Muscle of leg (tissue), 11 donors: ENCODE data around the gene ARHGAP40. TPM values are rescaled to one million over a fixed set of nuclear protein-coding genes. Genes with fewer than 3 reads are reported as not detected.

Source experiments
- DNase-seq: peaks from one replicate; pipeline ENCODE4 v3.0.0; 2013
- H3K27ac ChIP-seq: one replicate; pipeline ENCODE4 v1.5.1; 2013; ENCODE audit warnings: mild to moderate bottlenecking, low read length, control low read depth
- H3K27me3 ChIP-seq: one replicate; pipeline ENCODE4 v1.6.1; 2013; ENCODE audit warnings: low read length; ENCODE audit not compliant: control insufficient read depth, insufficient read depth
- H3K36me3 ChIP-seq: one replicate; pipeline ENCODE4 v1.6.1; 2013; ENCODE audit warnings: low read length; ENCODE audit not compliant: control insufficient read depth, insufficient read depth
- H3K4me1 ChIP-seq: one replicate; pipeline ENCODE4 v1.6.1; 2013; ENCODE audit warnings: low read length; ENCODE audit not compliant: control insufficient read depth, insufficient read depth
- H3K4me3 ChIP-seq: one replicate; pipeline ENCODE4 v1.5.1; 2013; ENCODE audit warnings: low read length, control low read depth
- H3K9me3 ChIP-seq: replicated peaks from 2 replicates; pipeline ENCODE4 v1.6.1; 2013; ENCODE audit warnings: low read depth, low read length; ENCODE audit not compliant: control insufficient read depth
- WGBS: methylation state at CpG from one replicate; pipeline ENCODE4 v1.1.5; 2013; ENCODE audit warnings: missing lambda C conversion rate; ENCODE audit not compliant: insufficient coverage; 5-methylcytosine and 5-hydroxymethylcytosine counted together
- polyA plus RNA-seq, 8 donors: library from polyadenylated mRNA; unstranded; fragments of 120-200 nt; gene quantifications; one replicate each; pipeline versions ENCODE4 v1.2.1 to v1.2.3, GENCODE V29; 2013; ENCODE audit warnings: inconsistent platforms in 1 of 8, low replicate concordance in 1 of 8; ENCODE audit not compliant: insufficient read length in 8 of 8, insufficient read depth in 1 of 8
- total RNA-seq: library from RNA; stranded (reverse); fragments of 120-200 nt; gene quantifications from one replicate; pipeline ENCODE4 v1.2.4, GENCODE V29; 2013

ARHGAP40 gene
- total and polyA plus RNA-seq, 9 donors, result under 0.01 to 0.86 (median 0.10) TPM; not detected in 4

DNA sequence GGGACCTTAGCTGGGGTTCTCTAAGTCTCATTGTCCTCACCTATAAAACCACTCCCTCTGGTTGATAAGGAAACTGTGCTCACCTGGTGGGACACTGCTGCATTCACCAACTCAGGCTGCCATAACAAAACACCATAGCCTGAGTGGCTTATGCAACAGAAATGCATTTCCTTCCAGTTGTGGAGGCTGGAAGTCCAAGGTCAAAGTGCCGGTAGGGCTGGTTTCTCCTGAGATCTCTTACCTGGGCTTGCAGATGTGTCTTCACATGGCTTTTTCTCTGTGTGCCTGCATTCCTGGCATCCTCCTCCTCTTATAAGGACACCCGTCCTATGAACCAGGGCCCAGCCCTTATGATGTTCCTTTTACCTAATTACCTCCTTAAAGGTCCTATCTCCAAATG, 62.7 kb downstream of the ARHGAP40 start:
- DNase-seq, result no peak
- 100% methylated on average over 1 of the region's 2 CpGs for WGBS
- Histone ChIP-seq H3K4me1 (peaks cover 17% of the 10 kb centered on the region), H3K4me3 (no peak overlapping the region), H3K27me3 (peaks cover 5% of the 10 kb centered on the region), H3K36me3 (no peaks in the 10 kb centered on the region), H3K9me3 (peaks cover 2% of the 10 kb centered on the region), H3K27ac (no peak overlapping the region)

DNA sequence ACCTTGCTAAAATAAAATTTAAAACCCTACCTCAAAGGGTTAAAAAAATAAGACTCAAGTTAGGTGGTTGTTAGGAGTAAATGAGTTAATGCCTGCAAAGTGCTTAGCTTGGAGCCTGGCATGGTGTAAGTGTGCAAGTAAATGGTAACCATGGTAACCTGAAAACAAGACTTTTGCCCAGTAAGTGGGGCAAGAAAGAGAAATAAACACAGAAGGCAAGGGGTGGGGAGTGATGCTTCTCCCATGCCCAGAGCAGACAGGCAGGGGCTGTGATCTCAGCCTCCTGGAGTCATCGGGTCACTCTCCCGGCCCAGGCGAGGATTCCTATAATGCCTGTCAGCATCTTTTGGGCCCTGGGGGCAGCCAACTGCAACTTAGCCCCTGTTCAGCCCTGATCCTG, 63.5 kb downstream of the ARHGAP40 start:
- H3K27me3 ChIP-seq, result peaks cover 5% of the 10 kb centered on the region
- no peaks in the 10 kb centered on the region for H3K36me3 ChIP-seq
- peaks cover 17% of the 10 kb centered on the region for H3K4me1 ChIP-seq
- peak; percentile 35 for DNase-seq
- H3K4me3 ChIP-seq, result no peak overlapping the region
- H3K9me3 ChIP-seq, result peaks cover 2% of the 10 kb centered on the region
- 25% methylated on average over 3 of the region's 3 CpGs for WGBS
- H3K27ac ChIP-seq, result peak overlapping the region; percentile 70

DNA sequence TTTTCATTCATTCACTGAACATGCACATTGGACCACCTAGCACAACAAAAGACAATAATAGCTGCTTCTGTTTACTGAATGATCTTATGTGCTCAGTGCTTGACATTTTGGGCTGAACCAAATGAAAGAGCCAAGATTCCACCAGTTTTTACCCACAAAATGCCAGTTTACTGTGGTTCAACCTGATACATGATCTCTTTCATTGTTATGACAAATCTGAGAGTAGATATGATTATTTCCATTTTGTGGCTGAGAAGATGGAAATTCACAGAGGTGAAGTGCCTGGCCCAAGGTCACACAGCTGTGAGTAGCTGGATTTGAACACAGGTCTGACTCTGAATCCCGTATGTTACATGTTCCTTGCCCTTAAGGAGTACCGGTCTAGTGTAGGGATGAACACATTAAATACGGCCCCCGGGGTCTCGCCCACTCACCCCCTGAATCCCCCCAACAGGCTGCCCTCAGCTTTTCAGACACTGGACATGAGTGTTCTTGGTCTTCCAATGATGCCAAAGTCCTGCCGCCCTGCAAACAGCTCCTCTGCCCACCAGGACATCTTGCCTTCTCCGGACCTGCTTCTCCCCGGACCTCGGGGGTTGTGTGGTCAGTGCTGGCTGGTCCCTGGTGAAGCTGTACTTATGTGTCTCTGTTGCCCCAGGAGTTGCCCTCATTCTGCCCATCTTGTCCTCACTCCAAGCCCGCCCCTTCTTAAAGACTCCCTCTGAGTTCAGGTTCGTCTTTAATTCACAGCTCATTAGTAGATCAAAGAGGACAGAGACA, 64.1 kb downstream of the ARHGAP40 start:
- Histone ChIP-seq H3K4me3 (no peak overlapping the region), H3K36me3 (no peaks in the 10 kb centered on the region), H3K27me3 (peaks cover 5% of the 10 kb centered on the region), H3K27ac (peak overlapping the region; percentile 70), H3K4me1 (peaks cover 17% of the 10 kb centered on the region), H3K9me3 (peaks cover 2% of the 10 kb centered on the region)
- no peak for DNase-seq
- 74% methylated on average over 9 of the region's 11 CpGs for WGBS

DNA sequence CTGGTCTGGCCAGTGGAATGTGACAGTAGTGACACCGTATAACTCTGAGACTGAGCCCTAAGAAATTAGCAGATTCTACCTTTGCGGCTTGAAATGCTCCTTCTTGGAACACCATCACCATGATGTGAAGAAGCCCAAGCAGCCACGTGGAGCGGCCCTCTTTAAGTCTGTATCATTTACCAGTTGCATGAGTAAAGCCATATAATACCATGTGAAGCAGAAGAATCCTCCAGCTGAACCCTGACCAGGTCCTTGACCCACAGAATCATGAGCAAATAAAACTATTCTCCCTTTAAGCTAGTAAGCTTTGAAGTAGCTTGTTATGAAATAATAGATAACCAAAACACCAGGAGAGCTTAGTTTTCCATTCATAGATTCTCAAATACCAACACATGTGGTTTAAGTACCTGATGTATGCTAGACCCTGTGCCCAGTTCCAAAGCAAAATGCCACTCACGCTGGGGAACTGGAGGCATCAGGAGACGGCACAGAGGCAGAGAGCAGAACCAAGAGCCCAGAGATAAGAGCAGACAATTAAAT, 65.9 kb downstream of the ARHGAP40 start:
- Histone ChIP-seq H3K36me3 (no peaks in the 10 kb centered on the region), H3K27ac (no peak overlapping the region), H3K27me3 (peaks cover 9% of the 10 kb centered on the region), H3K4me1 (peaks cover 17% of the 10 kb centered on the region), H3K9me3 (peaks cover 2% of the 10 kb centered on the region), H3K4me3 (no peak overlapping the region)
- 57% methylated on average over 1 of the region's 6 CpGs for WGBS
- DNase-seq, result no peak

DNA sequence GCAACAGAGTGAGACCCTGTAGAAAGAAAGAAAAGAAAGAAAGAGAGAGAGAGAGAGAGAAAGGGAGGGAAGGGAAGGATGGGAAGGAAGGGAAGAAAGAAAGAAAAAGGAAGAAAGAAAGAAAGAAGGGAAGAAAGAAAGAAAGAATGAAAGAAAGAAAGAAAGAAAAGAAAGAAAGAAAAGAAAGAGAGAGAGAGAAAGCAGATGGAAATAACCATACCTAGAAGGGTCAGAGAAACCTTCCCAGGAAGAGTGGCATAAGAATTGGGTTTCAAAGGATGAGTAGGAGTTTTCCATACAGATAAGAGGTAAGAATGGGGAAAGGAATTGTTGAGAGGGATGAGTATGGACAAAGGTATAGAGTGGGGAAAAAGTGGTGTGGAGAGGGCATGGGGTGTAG, 68.1 kb downstream of the ARHGAP40 start:
- Histone ChIP-seq H3K27ac (no peak overlapping the region), H3K4me3 (no peak overlapping the region), H3K36me3 (no peaks in the 10 kb centered on the region), H3K9me3 (no peaks in the 10 kb centered on the region), H3K27me3 (peaks cover 24% of the 10 kb centered on the region), H3K4me1 (peaks cover 29% of the 10 kb centered on the region)
- no peak for DNase-seq

DNA sequence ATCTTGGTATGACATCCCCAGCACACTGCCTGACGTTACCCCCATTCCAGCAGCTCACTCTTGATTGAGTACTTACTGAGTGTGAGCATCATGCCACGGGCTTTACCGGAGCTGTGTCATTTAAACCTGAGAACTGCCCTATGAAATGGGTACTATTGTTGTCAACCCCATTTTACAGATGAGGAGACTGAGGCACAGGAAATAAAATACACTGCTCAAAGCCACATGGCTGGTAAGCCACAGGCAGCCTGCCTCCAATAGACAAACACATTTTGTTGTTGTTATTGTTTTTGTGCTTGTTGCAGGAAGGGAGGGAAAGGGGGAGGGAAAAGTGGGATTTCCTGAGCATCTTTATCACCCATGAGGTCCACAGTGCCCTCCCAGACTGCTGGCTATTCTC, 69.2 kb downstream of the ARHGAP40 start:
- Histone ChIP-seq H3K4me3 (no peak overlapping the region), H3K9me3 (no peaks in the 10 kb centered on the region), H3K27ac (no peak overlapping the region), H3K27me3 (peaks cover 25% of the 10 kb centered on the region), H3K4me1 (peaks cover 25% of the 10 kb centered on the region), H3K36me3 (no peaks in the 10 kb centered on the region)
- 94% methylated on average over 3 of the region's 3 CpGs for WGBS
- no peak for DNase-seq

DNA sequence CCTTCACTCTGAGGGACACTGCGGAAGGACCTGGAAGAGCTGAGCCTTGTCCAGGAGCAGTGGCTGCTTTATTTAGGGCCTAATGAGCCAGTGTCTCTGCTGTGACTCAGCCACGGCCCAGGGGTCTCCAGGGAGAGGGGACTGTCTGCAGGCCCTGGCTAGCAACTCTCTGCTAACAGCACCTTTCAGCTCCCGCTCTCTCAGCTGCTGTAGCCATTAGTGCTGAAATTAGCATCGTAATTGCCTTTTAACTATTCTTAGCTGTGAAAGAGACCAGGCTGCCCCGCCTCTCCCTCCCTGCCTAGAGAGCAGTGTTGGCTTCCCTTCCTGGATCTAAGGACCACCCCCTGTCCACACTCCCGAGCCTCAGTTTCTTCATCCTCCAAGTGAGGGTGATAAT, 69.6 kb downstream of the ARHGAP40 start:
- no peak overlapping the region for H3K4me3 ChIP-seq
- H3K9me3 ChIP-seq, result no peaks in the 10 kb centered on the region
- peaks cover 21% of the 10 kb centered on the region for H3K4me1 ChIP-seq
- H3K27me3 ChIP-seq, result peaks cover 24% of the 10 kb centered on the region
- H3K36me3 ChIP-seq, result no peaks in the 10 kb centered on the region
- no peak for DNase-seq
- 5% methylated on average over 4 of the region's 6 CpGs for WGBS
- no peak overlapping the region for H3K27ac ChIP-seq

DNA sequence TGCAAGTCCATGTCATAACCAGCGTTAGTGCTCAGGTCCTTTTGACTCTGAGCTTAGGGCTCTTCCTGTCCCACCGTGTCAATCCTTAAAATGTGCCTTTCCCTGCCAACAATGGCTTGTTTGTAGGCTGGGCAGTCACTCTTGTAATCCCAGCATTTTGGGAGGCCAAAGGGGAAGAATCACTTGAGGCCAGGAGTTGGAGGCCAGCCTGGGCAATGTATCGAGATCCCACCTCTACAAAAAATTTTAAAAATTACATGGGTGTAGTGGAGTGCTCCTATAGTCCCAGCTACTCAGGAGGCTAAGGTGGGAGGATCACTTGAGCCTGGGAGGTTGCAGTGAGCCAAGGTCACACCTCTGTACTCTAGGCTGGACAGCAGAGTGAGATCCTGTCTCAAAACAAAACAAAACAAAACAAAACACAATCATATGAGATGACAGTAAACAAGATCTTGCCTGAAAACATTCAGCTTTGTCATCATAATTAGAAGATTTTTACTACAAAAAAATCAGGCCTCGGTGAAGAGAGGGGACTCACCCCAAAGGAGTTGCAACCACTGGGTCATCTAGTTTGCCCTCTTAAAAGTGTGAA, 70.2 kb downstream of the ARHGAP40 start:
- peaks cover 24% of the 10 kb centered on the region for H3K27me3 ChIP-seq

DNA sequence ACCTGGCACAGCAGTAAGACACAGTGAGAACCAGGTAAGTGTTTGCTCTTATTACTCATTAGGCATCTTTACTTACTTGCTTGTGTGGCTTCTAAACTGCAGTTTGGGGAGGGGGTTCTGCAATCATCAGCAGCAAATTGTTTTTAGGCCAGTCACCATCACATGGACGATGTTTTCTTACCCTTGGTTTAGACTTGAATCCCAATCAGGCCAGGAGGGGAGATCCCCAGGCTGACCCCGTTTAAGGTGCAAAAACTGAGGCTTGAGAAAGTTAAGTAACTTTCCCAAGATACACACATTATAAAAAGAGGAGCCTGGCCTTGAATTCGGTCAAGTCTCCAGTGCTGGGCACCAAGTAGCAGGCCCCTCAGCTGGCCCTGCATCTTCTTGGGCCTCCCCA, 70.9 kb downstream of the ARHGAP40 start:
- no peaks in the 10 kb centered on the region for H3K36me3 ChIP-seq
- H3K27ac ChIP-seq, result no peak overlapping the region
- H3K4me3 ChIP-seq, result no peak overlapping the region
- H3K27me3 ChIP-seq, result peaks cover 24% of the 10 kb centered on the region
- DNase-seq, result no peak
- peaks cover 14% of the 10 kb centered on the region for H3K4me1 ChIP-seq
- H3K9me3 ChIP-seq, result no peaks in the 10 kb centered on the region
- WGBS, result 78% methylated on average over 1 of the region's 3 CpGs

More for the DNA sequence above, 70.2 kb downstream of the ARHGAP40 start:
- no peaks in the 10 kb centered on the region for H3K9me3 ChIP-seq
- H3K27ac ChIP-seq, result no peak overlapping the region
- DNase-seq, result no peak
- H3K4me3 ChIP-seq, result no peak overlapping the region
- H3K36me3 ChIP-seq, result no peaks in the 10 kb centered on the region
- WGBS, result 7% methylated on average over 2 of the region's 4 CpGs
- peaks cover 15% of the 10 kb centered on the region for H3K4me1 ChIP-seq

DNA sequence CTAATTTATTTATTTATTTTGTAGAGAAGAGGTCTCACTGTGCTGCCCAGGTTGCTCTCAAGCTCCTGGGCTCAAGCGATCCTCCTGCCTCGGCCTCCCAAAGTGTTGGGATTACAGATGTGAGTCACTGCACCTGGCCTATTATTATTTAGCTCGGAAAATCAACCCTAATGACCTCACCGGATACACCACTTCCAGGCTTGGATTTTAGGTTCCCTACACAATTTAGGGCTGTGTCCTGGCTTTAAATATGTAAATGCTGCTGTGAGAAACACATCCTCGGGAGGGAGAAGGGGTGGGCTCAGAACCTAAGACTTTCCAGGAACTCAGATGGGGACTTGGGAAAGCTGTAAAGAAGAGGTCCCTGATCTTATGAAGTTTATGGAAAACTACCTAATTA, 71.7 kb downstream of the ARHGAP40 start:
- Histone ChIP-seq H3K27me3 (peaks cover 27% of the 10 kb centered on the region), H3K4me3 (no peak overlapping the region), H3K27ac (no peak overlapping the region), H3K9me3 (no peaks in the 10 kb centered on the region), H3K36me3 (no peaks in the 10 kb centered on the region), H3K4me1 (peaks cover 14% of the 10 kb centered on the region)
- no peak for DNase-seq
- no CpG with 5 or more reads among the region's 5 CpGs for whole genome bisulfite sequencing
